Activated CD4-positive, alpha-beta T cell treated with anti-CD3 and anti-CD28 coated beads, Interleukin-2, amount 50 U/mL, for 24 hours (primary cell): ENCODE results near the gene ATAD3B.
A peak's percentile ranks its signal among the peaks of the same experiment; 100 is the strongest.
"Not testable (repeated sequence)": the region's sequence is repeated elsewhere in the genome, so short reads cannot be mapped to it uniquely, and the experiment has no call there.

Source experiments
- DNase-seq, 2 donors: peaks; one replicate each; pipeline ENCODE4 v3.0.0-alpha.2; 2020; ENCODE audit warnings: low read depth in 1 of 2, low spot score in 1 of 2

The ATAD3B gene

DNA sequence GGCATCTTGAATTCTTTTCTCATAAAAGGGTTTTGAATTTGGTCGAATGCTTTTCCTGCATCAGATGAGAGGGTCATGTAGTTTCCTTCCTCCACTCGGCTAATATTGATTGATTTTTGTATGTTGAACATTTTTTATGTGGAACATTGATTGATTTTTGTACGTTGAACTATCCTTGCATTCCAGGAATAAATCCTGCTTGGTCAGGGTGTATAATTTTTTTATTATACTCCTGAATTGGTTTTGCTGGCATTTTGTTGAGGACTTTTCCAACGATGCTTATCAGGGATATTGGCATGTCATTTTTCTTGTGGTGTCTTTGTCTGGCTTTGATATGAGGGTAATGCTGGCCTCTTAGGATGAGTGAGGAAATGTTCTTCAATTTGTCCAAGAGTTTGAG is 60.4 kb downstream of the ATAD3B start:
- DNase-seq, result no peak

DNA sequence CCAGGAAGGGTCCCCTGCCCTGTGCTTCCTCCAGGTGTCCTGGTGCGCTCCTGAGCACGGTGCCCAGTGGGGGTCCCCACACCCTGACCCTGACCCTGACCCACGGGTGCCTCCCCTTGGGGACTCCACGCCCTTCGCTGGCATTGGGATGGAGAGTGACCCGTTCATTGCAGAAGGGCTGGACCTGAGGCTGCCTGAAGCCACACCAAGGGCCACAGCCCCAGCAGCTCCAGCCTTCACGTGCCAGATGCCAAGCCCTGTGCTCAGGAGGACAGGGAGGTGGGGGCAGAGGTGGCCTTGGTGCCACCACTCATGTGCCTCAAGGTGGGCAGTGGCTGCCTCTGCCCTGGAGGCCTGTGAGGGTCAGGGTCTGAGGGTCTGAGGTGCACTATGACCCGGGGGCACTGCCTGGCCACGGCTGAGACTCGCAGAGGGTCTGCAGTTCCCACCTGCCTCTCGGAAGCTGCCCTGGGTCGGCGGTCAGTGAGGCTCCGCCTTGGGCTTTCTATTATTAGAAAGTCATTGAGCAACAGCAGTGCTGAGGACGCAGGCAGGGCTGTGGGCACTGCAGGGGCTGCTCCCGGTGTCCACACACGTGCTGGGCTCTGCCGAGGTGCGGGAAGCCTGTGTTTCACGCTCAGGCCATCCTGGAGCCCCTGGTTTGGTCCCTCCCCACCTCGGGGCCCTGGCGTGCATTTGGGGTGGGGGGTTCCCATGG is 61.8 kb downstream of the ATAD3B start:
- DNase-seq, result not testable (repeated sequence)

DNA sequence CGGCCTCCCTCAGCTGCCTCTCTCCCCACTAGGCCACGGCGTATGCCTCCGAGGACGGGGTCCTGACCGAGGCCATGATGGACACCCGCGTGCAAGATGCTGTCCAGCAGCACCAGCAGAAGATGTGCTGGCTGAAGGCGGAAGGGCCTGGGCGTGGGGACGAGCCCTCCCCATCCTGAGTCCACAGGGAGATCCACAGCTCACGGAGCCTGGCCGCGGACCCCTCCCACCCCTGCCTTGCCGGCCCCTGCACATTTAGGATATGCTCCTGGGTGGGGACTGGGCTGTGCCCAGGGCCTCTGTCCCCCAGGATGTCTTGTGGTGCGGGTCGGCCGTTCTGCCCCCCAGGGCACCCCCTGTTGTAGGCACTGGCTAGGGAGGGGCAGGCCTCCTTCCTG is 62.3 kb downstream of the ATAD3B start:
- not testable (repeated sequence) for DNase-seq

DNA sequence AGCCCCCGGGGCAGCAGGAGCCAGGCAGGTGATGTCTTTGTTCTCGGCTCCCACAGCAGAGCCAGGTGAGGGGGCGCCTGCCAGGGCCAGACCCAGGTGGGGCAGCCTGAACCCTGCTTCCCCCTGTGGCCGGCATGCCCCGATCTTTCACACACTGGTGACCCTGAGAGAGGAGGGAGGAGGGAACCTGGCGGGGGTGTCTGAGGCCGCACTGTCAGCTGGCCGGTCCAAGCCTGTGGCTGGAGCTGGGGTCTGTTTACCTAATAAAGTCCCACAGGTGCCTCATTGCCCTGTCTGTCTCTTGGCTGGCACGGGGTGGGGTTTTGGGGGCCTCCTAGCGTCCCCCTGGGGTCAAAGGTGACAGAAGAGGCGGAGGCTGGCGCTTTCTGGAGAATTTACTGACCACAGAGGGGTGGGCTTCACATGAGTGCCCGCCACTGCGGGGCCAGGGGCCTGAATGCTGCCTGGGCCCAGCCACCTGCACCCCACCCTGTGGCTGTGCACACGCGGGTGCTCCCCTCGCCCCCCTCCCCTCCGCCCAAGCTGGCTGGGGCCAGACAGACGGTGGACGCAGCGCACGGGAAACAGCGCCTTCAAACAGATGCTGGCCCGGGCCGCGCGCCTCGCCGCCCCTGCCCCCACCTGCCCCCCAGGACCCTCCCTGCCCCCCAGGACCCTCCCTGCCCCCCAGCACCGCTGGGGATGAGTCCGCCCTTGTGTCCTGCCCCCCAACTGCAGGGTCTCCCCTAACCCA is 63.0 kb downstream of the ATAD3B start:
- DNase-seq, result no peak

DNA sequence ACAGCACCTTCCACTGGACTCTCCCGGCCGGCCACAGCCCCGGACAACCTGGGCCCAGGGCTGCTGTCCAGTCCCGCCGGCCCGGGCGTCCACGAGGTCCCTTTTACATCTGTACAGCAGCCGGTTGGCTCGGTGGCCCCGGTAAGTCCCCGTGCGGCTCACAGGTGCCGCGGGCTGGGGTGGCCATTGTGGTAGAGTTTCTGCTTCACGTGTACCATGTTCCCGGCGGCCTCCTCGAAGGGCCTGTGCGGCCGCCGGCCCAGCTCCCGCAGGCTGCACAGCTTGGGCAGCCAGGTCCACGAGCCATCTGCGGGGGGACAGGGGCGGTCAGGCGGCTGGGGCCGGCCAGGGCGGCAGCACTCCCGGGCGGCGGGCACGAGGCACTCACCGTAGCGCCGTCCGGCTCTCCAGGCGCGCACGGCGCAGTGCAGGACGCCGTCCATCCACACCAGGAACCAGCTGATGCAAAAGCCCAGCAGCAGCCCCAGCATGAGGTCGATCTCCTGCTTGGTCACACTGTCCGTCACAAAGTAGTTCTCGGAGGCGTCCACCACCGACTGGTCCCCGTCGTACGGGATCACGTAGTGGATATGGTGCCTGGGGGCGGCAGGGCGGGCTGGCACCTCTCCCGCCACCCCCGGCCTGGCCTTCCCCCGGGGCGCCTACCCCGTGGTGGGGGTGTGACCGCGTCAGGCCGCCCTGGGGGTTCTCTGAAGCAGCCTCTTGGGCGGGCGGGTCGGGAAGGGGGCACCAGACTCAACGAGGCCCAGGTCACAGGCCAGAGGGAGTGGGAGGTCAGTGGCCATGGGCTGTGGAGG is 63.8 kb downstream of the ATAD3B start:
- DNase-seq, result no peak

DNA sequence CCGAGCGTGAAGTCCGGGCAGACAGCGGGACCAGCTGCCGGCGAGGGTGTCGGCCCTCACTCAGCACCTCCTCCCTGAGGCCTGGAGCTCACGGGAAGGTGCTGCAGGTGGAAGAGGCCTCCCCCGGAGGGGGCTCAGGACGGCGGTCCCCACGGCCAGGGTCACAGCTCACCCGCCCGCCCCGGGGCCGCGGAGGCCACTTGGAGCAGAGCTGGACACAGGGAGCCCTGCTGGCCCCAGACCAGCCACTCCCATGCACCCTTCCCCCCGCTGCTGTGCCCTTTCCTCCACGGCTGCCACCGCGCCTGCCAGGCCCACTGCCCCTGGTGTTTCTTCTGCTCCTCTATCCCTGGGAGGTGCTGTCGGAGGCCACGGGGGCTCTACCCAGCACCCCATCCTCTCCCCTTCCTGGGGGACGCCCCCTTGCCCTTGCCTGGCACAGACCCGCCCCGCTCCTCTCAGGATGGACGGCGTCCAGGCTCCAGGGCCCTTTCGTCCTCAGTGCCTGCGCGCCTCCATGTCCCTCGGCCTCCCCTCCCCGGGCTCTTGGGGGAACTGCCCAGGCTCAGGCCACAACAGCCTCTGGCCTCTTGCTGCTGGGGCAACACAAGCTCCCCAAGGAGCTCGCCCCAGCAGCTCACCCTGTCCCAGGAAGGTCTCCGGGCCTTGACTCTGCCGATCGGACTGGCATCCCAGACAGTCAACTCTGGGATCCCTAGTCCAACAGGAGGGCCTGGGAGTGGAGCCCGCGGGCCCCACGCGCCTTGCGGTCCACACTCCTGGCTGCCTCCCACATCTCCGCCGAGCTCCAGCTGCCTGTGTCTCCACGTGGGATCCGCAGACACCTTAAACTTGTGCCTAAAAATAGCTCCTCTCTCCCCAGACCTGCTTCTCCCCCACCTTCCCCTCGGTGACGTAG is 64.7 kb downstream of the ATAD3B start:
- no peak for DNase-seq

DNA sequence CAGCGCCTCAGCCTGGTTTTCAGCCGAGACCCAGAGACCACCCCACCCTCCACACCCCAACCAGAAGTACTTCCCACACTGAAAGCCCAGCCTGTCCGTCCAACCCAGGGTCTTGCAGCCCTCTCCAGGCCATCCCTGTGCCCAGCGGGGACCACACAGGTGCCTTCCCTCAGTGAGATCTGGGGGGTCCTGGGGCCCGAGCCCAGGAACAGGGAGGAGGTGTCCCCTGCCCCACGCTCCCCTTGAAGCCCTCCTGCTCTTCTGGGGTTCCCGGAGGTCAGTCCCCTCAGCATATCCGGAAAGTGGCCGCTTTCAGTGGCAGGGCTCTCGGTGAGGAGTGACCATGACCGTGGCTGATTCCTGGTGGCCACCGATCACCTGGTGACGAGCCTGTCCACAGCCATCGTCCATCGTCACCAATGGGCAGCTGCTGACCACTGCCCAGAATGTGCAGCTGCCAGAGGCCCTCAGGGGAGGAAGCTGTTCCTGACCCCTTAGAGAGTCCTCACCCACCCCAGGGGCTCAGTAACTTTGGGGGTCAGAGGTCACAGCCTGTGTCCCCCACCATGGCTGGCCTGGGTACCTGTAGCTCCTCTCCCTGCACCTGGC is 65.5 kb downstream of the ATAD3B start:
- no peak for DNase-seq

DNA sequence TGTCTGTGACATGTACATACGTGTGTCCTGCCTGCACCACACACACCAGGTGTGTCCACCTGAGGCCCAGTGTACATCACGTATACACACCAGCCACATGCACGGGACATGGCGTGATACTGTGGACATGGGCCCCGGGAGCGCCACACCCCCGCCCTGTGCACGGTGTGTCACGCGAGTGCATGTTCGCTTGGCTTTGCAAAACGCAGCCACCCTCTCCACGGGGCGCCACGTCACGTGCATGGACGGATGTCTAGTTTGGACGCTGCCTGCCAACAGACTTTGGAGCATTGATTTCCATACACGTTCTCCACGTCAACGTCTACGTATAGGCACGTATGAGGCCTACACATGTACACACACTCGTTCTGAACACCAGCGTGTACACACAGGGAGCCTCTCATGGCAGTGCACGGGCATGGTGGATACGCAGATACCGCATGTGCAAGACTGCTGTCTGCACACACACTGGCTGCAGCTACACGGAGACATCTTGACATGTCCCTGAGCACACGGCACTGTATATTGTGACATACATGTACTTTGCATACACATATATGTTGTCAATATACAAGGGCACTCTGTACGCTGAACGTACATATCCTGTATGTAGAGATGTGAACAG is 66.2 kb downstream of the ATAD3B start:
- DNase-seq, result no peak

DNA sequence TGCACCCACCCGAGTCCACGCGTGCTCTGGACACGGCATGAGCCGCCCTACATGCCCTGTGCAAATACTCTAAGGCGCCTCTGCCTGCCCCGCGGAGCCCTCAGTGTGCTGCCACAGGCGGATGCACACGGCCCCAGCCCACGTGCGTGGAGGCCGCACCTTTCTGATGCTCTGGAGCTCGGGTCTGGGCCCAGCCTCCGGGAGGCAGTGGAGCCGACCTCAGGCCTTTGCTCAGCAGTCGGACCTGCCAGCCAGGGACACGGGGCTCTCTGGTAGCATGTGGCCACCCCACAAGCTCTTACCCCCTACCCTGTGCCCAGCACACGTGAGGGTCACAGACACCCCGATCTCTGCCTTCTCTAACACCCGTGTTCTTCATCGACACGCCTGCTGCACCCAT is 66.8 kb downstream of the ATAD3B start:
- DNase-seq, result no peak

DNA sequence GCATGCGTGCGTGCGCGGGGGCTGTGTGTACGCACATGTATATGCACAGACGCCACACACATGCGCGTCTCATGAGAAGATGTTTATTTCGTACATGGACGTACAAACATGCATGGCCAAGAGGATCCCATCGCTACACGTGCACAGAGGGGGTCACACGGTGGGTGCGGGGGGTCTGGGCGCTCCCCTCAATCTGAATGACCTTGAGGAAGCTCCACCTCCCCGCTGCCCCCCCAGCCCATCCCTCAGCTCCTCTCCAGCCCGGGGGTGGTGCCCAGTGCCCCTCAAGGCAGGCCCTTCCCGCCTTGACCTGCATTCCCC is 67.4 kb downstream of the ATAD3B start:
- DNase-seq, result no peak

DNA sequence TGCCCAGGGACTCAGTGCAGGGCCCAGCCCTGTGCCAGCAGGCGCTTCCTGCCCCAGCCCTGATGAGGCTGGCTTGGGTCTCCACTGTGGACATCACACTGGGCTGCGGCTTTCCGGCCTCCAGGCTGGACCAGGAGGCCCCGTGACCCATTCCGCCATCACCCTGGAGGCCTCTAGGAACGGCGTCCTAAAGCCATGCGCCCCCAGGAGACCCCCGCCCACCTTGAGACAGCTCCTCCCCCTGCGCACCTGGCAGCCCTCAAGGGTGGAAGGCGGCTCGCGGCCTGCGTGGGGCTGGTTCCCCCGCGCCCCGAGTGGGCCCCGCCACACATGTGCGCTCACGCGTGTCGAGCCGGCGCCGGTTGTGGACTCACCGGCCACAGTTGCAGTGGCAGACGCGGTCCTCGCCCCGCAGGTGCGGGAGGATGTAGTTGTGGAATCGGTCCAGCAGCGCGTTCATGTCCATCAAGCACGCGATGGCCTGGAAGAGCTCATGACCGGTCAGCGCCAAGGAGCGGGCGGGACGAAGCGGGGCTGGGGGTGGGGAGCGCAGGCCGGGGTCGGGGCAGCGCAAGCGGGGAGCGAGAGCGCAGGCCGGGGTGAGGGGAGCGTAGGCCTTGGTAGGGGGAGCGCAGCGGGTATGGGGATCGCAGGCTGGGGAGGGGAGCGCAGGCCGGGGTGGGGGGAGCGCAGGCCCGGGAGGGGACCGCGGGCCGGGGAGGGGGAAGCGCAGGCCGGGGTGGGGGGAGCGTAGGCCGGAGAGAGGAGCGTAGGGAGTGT is 67.9 kb downstream of the ATAD3B start:
- DNase-seq, result no peak

DNA sequence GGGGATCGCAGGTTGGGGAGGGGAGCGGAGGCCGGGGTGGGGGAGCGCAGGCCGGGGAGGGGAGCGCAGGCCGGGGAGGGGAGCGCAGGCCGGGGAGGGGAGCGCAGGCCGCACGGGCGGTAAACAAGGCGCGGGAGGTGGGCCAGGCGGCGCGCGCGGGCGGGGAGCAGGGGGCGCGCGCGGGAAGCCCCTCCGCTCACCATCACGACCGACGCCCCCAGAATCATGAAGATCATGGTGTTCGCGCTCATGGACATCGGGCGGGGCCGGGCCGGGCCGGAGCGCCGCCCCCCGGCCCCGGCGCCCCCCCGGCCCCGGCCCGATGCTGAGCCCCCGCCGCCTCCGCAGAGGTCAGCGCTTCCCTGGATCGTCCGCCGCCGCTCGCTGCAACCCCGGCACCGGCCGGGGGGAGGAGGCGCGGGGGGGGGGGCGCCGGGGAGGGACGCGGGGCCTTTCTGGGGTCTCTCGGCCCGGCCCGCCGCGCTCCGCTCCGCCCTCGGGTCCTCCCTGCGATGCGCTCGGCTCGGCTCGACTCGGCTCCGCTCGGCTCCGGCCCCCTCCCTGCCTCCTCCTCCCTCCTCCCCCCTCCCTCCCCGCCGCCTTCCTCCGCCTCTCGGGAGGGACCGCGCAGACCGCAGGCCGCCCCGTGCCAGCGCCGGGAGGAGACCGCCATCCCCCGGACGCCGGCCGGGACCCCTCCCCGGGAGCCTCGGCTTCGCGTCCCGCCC is 68.7 kb downstream of the ATAD3B start, which contains the start of gene TMEM240:
TMEM240 (minus strand) TSS at position 535 of the 728 bp plus-strand sequence; CDS start at position 257, 278 bp downstream.
- DNase-seq, result peak; percentile 9 to 32

DNA sequence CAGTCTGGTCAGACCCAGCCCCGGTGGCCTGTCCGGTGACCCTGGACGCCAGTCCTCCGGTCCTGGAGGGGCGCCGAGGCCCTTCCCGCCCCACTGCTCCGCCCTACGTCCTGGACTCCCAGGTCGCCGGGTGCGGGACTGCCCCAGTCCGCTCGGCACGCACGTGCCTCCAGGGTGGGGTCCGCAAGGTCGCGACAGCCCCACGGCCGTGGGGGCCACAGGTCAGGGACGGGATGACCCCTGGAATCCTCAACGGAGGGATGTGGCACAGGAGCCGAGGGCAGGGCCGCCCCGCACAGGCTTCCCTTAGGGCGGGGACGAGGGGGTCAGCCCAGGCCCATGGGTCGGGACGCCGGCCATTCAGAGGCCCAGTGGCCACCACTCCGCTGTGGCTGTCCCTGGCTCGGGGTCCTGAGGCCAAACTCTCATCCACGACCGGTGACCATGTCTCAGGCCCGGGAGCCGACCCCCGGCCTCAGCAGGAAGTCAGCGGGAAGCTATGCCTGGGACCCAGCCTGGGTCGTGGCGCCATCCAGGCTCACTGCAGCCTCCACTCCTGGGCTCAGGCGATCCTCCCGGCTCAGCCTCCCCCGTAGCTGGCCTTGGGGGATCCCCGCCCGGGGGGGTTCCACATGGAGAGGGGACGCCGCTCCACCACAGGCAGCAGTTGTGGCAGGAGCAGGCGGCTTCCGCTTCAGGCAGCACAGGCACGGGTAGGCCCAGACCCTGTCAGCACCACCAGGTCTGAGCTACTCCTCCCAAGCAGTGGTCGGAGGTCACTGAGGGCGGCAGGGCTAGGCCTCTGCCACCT is 69.5 kb downstream of the ATAD3B start:
- no peak for DNase-seq

DNA sequence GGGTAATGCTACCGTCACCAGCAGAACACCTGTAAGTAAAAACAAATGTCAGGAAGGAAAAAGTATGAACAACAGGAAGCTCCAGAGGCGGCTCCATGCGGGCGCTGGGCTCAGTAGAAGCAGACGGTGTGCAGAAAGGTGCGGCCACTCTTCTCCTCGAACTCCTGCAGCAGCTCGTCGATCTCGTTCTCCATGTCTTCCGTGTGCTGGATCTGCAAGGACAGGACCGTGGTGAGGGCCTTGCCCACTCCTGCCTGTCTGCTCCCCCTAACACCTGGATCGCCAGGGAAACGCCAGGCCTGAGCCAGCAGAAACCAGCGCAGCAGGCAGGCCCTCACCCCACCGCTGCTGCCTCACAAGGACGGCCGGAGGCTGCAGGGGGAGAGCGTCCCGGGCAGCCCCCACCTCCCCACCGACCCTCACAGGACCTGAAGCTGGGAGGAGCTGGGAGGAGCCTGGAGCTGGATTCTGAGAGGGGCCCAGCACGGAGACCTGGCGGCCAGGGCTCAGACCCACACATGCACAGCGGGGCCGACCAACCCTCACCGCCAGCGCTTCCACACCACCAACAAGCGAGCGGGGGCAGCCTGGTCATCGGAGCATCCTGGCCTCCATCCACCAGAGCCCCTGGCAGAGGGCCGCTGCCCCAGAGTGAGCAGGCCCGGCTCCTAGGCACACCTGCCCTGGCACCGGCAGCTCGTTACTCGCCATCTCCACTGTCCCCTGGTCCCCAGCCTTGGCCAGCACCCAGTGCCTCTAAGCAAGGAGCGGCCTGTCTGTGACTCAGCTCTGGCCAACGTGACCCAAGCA is 70.6 kb downstream of the ATAD3B start:
- no peak for DNase-seq

DNA sequence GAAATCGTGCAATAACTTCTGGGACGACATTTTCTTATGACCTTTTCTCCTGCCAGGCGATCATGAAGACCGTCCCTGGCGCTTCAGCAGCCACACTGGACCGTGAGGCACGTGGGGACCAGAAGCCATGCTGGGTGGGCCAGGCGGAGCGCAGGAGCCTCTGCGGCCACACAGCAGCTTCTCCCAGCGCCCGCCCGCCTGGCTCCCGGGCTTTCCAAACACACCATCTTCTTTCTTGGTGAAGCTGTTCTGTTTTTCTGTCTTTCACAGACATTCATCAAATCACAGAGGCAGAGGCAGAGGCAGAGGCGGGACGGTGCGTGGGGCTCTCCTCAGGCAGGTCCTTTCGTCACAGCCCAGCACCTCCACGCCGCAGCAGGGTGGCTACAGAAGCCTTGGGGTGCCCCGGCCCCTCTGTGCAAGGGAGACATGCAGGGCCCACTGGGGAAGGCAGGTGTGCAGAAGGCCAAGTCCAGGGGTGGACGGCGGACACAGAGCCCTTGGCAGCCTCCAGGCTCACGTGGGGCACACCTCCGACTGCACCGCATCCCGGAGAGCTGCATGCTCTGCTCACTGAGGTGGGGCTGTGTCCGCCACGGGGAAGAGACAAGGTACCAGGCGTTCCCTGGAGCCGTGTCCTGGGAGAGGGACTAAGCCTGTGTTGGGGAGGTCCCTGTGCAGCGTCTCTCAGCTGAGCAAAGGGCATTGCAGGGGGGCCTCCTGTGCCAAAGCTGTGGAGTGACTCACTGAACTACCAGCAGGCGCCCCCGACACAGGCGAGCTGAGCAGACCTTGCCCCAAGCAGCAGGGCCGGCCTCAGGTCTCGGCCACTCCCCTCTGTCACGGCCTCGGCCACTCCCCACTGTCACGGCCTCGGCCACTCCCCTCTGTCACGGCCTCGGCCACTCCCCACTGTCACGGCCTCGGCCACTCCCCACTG is 71.5 kb downstream of the ATAD3B start:
- DNase-seq, result no peak

DNA sequence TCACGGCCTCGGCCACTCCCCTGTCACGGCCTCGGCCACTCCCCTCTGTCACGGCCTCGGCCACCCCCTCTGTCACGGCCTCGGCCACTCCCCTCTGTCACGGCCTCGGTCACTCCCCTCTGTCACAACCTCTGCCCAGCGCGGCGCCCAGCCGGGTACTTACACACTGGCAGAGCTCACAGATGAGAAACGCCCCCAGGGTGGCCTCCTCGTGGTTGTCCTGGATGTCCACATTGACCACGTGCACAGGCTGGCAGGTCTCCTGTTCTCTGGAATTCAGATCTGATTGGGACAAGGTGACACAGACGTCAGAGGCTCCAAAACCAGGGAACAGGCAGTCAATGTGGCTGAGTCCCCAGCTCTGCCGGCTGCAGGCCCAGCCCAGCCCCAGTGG is 72.1 kb downstream of the ATAD3B start:
- DNase-seq, result no peak
